Activated naive CD8-positive, alpha-beta T cell (primary cell): Measurements from ENCODE around the gene DENND5B.

Experiments
- H3K27ac Mint-ChIP-seq: one replicate; pipeline ENCODE4 v1.8.0; 2021; ENCODE audit warnings: mixed read lengths
- H3K27me3 Mint-ChIP-seq: one replicate; pipeline ENCODE4 v1.8.0; 2021; ENCODE audit warnings: mixed read lengths
- H3K36me3 Mint-ChIP-seq: one replicate; pipeline ENCODE4 v1.8.0; 2021; ENCODE audit warnings: mixed read lengths
- H3K4me1 Mint-ChIP-seq: one replicate; pipeline ENCODE4 v1.8.0; 2021; ENCODE audit warnings: low read depth, mixed read lengths
- H3K4me3 Mint-ChIP-seq: one replicate; pipeline ENCODE4 v1.8.0; 2021; ENCODE audit warnings: mild to moderate bottlenecking, mixed read lengths
- H3K9me3 Mint-ChIP-seq: one replicate; pipeline ENCODE4 v1.8.0; 2021; ENCODE audit warnings: low read depth, mixed read lengths

The DENND5B gene

DNA sequence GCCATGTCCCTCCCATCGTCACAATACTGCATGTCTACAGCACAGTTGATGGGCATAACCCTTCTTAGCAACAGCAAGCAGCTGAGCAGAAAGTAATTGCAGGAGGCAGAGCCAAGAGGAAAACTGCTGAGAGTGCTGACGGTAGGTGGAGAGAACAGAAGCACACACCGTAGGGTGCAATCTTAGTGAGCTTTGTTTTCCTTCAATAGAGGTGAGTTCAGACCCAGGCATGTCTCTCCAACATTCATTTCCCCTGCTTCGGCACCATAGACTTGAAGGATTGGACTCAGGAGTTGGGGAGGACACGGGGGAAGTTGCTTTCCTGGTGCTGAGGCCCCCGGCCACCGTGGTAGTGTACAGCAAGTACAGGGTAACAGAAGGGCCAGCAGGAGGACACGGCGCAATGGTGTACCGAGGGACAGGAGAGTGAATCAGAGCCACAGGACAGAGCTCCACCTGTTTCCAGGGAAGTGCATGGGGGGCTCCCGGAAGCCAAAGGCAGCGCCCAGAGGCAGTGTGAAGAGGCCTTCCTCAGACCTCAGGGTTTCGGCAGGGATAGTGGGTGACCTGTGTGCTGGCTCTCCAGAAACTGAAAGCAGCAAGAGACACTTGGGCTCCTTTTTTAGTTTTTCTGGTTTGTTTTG, 228.7 kb downstream of the DENND5B start:
- H3K27ac Mint-ChIP-seq, result no peak overlapping the region
- H3K36me3 Mint-ChIP-seq, result no peaks in the 10 kb centered on the region
- H3K4me1 Mint-ChIP-seq, result peaks cover 19% of the 10 kb centered on the region
- H3K9me3 Mint-ChIP-seq, result no peaks in the 10 kb centered on the region
- H3K27me3 Mint-ChIP-seq, result no peaks in the 10 kb centered on the region
- H3K4me3 Mint-ChIP-seq, result peak overlapping the region; percentile 59

DNA sequence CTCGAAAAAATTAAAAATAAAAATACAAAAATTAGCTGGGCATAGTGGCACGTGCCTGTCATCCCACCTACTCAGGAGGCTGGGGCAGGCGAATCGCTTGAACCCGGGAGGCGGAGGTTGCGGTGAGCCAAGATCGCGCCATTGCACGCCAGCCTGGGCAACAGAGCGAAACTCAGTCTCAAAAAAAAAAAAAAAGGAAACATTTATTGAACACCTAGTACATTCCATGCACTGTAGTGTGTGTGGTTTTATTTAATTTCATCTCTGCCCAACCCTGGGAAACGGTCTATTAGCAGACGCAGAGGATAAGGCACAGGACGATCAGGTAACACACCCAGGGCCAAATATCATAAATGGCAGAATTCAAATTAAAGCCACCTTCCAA, 229.2 kb downstream of the DENND5B start:
- Mint-ChIP-seq H3K9me3 (no peaks in the 10 kb centered on the region), H3K27ac (no peak overlapping the region), H3K27me3 (no peaks in the 10 kb centered on the region), H3K36me3 (no peaks in the 10 kb centered on the region), H3K4me1 (peaks cover 19% of the 10 kb centered on the region), H3K4me3 (no peak overlapping the region)

DNA sequence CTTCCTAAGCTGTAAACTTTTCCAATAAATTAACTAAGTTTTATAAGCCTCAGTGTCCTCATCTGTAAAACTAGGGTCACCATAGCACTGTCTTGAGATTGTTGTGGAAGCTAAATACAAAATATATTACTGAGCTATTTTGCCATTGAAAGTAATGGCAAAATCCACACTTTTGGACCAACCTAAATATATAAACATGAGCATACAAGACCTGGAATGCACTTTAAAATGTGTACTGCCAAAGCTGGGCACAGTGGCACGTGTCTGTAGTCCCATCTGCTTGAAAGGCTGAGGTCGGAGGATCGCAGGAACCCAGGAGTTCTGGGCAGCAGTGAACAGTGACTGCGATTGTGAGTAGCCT, 235.2 kb downstream of the DENND5B start:
- Mint-ChIP-seq H3K4me3 (no peak overlapping the region), H3K36me3 (no peaks in the 10 kb centered on the region)

DNA sequence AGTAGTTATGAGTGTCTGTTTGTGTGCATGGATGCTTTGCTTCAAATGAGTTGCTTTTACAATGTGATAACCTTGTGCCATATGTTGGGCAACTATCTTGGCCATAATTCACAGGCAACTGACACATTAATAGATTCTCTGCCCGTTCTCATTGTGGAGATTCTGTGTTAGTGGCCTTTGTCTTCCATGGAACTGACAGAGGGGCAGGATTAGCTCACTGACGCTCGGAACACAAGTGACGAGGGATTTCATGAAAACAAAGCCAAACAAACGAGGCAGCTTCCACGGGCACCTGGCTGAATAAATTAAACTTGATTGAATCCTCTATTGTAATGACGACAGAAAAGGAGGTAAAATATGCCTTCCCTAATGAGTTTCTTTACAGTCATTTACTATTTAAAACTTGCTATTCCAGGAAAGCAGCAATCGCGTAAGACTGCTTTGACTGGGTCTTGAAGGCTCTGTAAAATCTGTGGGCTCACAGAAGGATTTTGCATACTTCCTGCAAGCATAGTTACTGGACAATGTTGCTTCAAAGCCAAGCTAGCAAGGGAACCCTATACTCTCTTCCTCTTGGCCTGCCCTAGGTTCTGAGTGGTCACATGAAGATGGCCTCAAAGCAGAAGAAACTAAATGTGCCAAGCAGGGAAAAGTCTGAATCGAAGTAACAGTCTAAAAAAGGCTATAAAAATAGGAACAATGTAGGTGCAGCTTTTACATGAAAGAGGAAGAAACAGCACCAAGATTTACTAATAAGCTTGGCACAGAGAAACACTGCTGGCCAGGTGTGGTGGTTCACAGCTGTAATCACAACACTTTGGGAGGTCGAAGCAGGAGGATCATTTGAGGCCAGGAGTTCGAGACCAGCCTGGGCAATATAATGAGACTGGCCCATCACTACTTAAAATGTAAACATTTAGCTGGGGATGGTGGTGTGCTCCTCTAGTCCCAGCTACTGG, 236.9 kb downstream of the DENND5B start:
- no peak overlapping the region for H3K4me3 Mint-ChIP-seq
- H3K27ac Mint-ChIP-seq, result no peak overlapping the region
- H3K36me3 Mint-ChIP-seq, result no peaks in the 10 kb centered on the region
- no peaks in the 10 kb centered on the region for H3K9me3 Mint-ChIP-seq
- no peaks in the 10 kb centered on the region for H3K27me3 Mint-ChIP-seq
- H3K4me1 Mint-ChIP-seq, result no peaks in the 10 kb centered on the region

More for the DNA sequence above, 235.2 kb downstream of the DENND5B start:
- H3K27ac Mint-ChIP-seq, result no peak overlapping the region
- no peaks in the 10 kb centered on the region for H3K27me3 Mint-ChIP-seq
- no peaks in the 10 kb centered on the region for H3K9me3 Mint-ChIP-seq
- no peaks in the 10 kb centered on the region for H3K4me1 Mint-ChIP-seq

DNA sequence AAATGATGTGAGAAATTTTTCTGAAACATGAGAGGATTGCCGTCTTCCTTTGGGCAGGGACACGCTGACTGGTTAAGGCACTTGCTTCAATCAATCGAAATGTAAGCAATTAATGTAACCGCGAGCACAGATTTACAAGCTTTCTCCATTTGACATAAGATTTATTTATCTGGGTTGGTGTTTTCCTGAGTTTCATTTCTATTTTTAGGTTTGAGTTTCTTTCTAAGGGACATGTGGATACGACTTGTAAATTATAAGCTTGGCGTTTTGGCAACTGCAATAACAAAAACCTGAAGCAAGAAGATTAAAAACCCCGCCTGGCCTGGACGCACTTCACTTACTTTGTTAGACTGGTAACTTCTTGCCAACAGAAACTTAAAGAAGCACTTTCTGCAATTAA, 244.7 kb downstream of the DENND5B start:
- no peak overlapping the region for H3K27ac Mint-ChIP-seq
- H3K9me3 Mint-ChIP-seq, result no peaks in the 10 kb centered on the region
- no peak overlapping the region for H3K4me3 Mint-ChIP-seq
- H3K36me3 Mint-ChIP-seq, result no peaks in the 10 kb centered on the region
- H3K27me3 Mint-ChIP-seq, result no peaks in the 10 kb centered on the region
- H3K4me1 Mint-ChIP-seq, result no peaks in the 10 kb centered on the region

DNA sequence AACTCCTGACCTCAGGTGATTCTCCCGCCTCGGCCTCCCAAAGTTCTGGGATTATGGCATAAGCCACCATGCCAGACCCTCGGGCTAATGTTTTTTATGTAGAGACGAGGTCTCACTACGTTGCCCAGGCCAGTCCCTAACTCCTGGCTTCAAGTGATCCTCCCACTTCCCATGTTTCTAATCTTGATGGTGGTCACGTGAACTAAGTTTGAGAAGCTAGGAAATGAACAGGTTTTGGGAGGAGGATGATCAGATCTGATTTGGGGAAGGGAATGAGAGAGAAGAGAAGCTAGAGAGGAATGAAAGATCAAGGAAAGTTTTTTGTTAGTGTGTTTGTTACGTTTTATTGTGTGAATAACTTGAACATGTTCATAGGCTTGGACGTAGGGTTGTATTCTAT, 247.8 kb downstream of the DENND5B start:
- Mint-ChIP-seq H3K36me3 (no peaks in the 10 kb centered on the region), H3K9me3 (no peaks in the 10 kb centered on the region), H3K27ac (no peak overlapping the region), H3K4me3 (no peak overlapping the region), H3K4me1 (no peaks in the 10 kb centered on the region), H3K27me3 (no peaks in the 10 kb centered on the region)

DNA sequence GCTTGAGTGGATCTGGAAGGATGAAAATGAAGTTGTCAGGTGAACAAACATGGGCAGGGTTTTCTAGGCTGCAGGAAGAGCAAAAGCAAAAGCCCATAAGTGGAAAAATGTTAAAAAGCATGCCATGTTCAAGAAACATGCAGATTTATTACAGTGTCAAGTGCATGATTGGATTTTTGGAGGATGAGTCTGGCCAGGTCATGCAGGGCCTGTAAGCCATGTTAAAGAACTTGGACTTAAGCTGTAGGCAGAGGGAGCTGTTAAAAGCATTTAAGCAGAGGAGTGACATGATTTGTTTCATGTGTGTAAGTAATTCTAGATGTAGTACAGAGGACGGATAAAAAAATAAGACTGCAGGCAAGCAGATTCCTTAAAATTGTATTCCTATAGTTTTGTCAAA, 248.7 kb downstream of the DENND5B start:
- Mint-ChIP-seq H3K9me3 (no peaks in the 10 kb centered on the region), H3K4me1 (no peaks in the 10 kb centered on the region), H3K4me3 (no peak overlapping the region), H3K36me3 (no peaks in the 10 kb centered on the region), H3K27me3 (no peaks in the 10 kb centered on the region), H3K27ac (no peak overlapping the region)

DNA sequence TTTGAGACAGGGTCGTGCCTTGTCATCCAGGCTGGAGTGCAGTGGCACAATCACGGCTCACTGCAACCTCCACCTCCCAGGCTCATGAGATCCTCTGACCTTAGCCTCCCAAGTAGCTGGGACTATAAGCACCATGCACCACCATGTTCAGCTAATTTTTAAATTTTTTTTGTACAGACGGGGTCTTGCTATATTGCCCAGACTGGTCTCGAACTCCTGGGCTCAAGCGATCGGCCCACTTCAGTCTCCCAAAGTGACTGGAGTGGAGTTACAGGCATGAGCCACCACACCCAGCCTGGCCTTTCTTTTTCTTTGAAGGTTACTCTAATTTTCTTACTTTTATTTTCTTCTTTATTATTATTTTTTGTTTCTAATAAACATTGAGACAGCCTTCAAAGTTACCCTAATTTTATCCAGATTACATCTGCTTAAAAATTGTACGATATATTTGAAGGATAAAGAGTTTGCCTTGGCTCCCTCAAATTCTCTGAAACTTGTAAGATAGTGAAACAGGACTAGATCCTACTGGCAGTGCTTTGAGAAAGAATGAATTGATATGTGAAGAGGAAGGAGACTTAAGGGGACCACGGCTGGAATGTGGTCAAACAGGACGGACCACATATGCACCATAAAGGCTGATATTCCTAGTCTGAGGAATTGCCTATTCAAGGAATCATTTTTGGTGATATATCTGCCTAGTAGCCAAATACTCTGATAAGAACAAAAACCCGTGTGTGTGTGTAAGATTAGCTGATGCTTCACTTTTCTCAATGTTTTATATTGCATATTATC, 250.9 kb downstream of the DENND5B start:
- H3K27me3 Mint-ChIP-seq, result no peaks in the 10 kb centered on the region
- H3K36me3 Mint-ChIP-seq, result no peaks in the 10 kb centered on the region
- H3K4me1 Mint-ChIP-seq, result no peaks in the 10 kb centered on the region
- no peaks in the 10 kb centered on the region for H3K9me3 Mint-ChIP-seq
- no peak overlapping the region for H3K27ac Mint-ChIP-seq
- H3K4me3 Mint-ChIP-seq, result no peak overlapping the region

DNA sequence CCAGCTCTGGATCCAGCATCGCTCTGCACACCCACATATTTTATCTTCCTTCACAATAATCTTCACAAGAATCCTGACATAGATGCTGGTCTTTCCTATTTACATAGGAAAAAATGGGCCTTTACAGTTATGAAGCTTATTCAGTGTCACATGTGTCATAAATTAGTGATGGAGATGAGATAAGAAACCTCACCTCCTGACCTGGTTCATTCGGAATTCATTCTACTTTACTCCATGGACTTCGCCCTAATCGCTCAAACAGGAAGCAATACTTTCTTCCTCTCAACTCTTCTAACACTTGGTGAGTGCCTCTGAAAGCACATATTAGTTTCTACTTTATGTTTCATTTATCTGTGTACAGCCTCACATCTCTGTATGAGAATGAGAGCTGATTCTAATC, 253.0 kb downstream of the DENND5B start:
- H3K4me1 Mint-ChIP-seq, result no peaks in the 10 kb centered on the region
- H3K9me3 Mint-ChIP-seq, result no peaks in the 10 kb centered on the region
- no peak overlapping the region for H3K27ac Mint-ChIP-seq
- no peaks in the 10 kb centered on the region for H3K36me3 Mint-ChIP-seq
- no peak overlapping the region for H3K4me3 Mint-ChIP-seq
- H3K27me3 Mint-ChIP-seq, result no peaks in the 10 kb centered on the region
